HEK293 (cell line): ENCODE results near the gene CA10.

Experiments
- CTCF ChIP-seq: fragments of 450-650 bp; formaldehyde crosslinking; IDR thresholded peaks from 2 replicates; pipeline ENCODE4 v1.5.1; 2016; ENCODE audit warnings: missing biosample characterization, missing genetic modification characterization
- PATZ1 ChIP-seq: fragments of 450-650 bp; formaldehyde crosslinking; IDR thresholded peaks from 2 replicates; pipeline ENCODE4 v1.5.1; 2016; ENCODE audit warnings: missing biosample characterization, missing genetic modification characterization
- YY1 ChIP-seq: fragments of 450-650 bp; formaldehyde crosslinking; IDR thresholded peaks from 2 replicates; pipeline ENCODE4 v1.5.1; 2018; ENCODE audit warnings: missing biosample characterization, missing genetic modification characterization
- ZNF449 ChIP-seq: fragments of 450-650 bp; formaldehyde crosslinking; IDR thresholded peaks from 2 replicates; pipeline ENCODE4 v1.5.1; 2017; ENCODE audit warnings: missing biosample characterization, mild to moderate bottlenecking, missing genetic modification characterization, moderate library complexity

- no peak for TF ChIP-seq ZNF449
- TF ChIP-seq PATZ1: no peak
- TF ChIP-seq YY1 (tag by site-specific recombination): no peak
- no peak for TF ChIP-seq CTCF (tag by site-specific recombination)
Measured at GRCh38 chr17:51643702-51644490, 514.6 kb downstream of the CA10 start.
